SK-N-SH (cell line): Measurements from ENCODE around the gene PALM2AKAP2.

ENCODE experiments used
- ELF1 ChIP-seq: IDR thresholded peaks from 2 replicates; pipeline ENCODE4 v1.4.0; 2012
- MEF2A ChIP-seq: IDR thresholded peaks from 2 replicates; pipeline ENCODE4 v1.4.0; 2012; ENCODE audit warnings: low read depth, borderline replicate concordance
- MXI1 ChIP-seq: IDR thresholded peaks from 2 replicates; pipeline ENCODE4 v1.6.1; 2012; ENCODE audit warnings: mild to moderate bottlenecking, low read depth, low read length, improper control_type of control experiment
- RAD21 ChIP-seq: IDR thresholded peaks from 2 replicates; pipeline ENCODE4 v1.6.1; 2012; ENCODE audit warnings: mild to moderate bottlenecking, low read length
- RXRA ChIP-seq: IDR thresholded peaks from 2 replicates; pipeline ENCODE4 v1.4.0; 2012; ENCODE audit warnings: low read depth, mild to moderate bottlenecking, borderline replicate concordance
- SIN3A ChIP-seq: IDR thresholded peaks from 2 replicates; pipeline ENCODE4 v1.6.1; 2012; ENCODE audit warnings: low read depth, mild to moderate bottlenecking, low read length, moderate library complexity, borderline replicate concordance
- YY1 ChIP-seq: IDR thresholded peaks from 2 replicates; pipeline ENCODE4 v1.4.0; 2012; ENCODE audit warnings: low read depth, mild to moderate bottlenecking
- ZBTB33 ChIP-seq: IDR thresholded peaks from 2 replicates; pipeline ENCODE4 v1.4.0; 2012; ENCODE audit warnings: low read depth, borderline replicate concordance
- TF ChIP-seq, protein P1 (sequence below): fragments of 200-600 bp; sonication (generic); IDR thresholded peaks from 2 replicates; pipeline ENCODE4 v1.6.1; 2017; ENCODE audit warnings: antibody characterized with exemption, mild to moderate bottlenecking, moderate library complexity
- TF ChIP-seq, protein P2 (sequence below): IDR thresholded peaks from 2 replicates; pipeline ENCODE4 v1.6.1; 2012; ENCODE audit warnings: mild to moderate bottlenecking, low read depth, low read length, moderate library complexity

DNA sequence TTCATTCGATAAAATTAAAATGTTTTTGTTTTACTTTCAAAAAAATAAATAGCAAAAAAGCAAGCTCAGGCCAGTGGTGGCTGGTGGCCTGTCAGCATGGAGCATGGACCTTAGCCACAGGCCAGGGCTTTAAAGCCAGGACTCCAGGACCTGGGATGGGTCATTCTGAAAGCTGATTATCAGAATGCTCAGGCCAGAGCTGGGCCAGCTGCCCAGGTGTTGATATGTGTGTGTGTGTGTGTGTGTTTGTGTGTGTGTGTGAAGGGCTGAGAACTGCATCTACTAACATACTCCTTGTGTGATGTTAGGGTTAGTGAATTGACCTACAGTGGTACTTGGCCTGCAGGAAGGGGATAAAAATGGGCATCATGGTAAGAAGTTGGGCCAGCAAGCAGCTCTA is 21.5 kb downstream of the PALM2AKAP2 start:
- TF ChIP-seq YY1 (no peak), ELF1 (no peak), RXRA (no peak), MXI1 (no peak), MEF2A (no peak), SIN3A (no peak), ZBTB33 (no peak), RAD21 (no peak)
- TF ChIP-seq, protein P1, sequence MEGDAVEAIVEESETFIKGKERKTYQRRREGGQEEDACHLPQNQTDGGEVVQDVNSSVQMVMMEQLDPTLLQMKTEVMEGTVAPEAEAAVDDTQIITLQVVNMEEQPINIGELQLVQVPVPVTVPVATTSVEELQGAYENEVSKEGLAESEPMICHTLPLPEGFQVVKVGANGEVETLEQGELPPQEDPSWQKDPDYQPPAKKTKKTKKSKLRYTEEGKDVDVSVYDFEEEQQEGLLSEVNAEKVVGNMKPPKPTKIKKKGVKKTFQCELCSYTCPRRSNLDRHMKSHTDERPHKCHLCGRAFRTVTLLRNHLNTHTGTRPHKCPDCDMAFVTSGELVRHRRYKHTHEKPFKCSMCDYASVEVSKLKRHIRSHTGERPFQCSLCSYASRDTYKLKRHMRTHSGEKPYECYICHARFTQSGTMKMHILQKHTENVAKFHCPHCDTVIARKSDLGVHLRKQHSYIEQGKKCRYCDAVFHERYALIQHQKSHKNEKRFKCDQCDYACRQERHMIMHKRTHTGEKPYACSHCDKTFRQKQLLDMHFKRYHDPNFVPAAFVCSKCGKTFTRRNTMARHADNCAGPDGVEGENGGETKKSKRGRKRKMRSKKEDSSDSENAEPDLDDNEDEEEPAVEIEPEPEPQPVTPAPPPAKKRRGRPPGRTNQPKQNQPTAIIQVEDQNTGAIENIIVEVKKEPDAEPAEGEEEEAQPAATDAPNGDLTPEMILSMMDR = no peak
- TF ChIP-seq, protein P2, sequence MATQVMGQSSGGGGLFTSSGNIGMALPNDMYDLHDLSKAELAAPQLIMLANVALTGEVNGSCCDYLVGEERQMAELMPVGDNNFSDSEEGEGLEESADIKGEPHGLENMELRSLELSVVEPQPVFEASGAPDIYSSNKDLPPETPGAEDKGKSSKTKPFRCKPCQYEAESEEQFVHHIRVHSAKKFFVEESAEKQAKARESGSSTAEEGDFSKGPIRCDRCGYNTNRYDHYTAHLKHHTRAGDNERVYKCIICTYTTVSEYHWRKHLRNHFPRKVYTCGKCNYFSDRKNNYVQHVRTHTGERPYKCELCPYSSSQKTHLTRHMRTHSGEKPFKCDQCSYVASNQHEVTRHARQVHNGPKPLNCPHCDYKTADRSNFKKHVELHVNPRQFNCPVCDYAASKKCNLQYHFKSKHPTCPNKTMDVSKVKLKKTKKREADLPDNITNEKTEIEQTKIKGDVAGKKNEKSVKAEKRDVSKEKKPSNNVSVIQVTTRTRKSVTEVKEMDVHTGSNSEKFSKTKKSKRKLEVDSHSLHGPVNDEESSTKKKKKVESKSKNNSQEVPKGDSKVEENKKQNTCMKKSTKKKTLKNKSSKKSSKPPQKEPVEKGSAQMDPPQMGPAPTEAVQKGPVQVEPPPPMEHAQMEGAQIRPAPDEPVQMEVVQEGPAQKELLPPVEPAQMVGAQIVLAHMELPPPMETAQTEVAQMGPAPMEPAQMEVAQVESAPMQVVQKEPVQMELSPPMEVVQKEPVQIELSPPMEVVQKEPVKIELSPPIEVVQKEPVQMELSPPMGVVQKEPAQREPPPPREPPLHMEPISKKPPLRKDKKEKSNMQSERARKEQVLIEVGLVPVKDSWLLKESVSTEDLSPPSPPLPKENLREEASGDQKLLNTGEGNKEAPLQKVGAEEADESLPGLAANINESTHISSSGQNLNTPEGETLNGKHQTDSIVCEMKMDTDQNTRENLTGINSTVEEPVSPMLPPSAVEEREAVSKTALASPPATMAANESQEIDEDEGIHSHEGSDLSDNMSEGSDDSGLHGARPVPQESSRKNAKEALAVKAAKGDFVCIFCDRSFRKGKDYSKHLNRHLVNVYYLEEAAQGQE = no peak
